ENCODE measurements around the gene FAM13A.
A peak's percentile ranks its signal among the peaks of the same experiment; 100 is the strongest.

Gene FAM13A

DNA sequence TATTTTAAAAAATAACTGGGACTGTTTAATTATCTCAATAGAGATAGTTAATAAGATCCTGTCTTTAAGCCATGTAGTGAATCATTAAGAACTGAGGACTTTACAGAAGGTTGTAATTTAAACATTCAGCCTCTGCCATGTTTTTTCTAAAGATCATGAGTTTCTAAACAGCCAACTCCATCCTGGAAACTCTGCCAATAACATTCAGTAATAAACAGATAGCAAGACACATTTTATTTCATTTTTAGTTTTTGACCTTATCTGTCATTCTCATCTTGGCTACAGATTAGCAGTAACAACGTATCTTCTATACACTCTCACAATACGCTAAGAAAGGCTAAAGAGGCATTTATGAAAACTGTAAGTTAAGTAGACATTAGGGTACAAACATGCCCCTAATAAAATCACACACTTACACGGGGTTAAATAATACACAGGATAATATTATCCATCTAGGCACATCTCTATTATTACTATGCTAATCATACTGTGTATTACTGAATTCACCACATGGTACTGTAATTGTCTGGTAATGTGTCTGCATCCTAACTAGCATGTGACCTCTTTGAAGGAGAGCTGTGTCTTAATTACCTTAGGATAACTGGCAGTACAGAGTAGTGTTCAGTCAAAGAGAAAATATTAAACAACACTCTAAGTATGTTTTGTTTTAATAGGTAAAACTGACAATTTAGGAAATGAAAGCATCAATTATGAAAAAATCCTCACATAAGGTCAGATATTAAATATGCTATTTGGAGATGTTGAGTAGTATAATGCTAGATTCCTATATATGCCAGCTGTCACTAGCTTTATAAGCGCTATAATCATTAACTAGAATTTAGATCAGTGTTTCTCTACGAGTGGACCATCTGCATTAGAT, 236.9 kb downstream of the FAM13A start:
- in situ Hi-C loops (cut with MboI; ENCODE audit: low sequenced_read_pairs, unreplicated experiment), result loop anchor here (10.0 to 25.0 kb wide), 2 partner anchors 205 to 283 kb away; no protein-coding TSS in a partner anchor
- TF ChIP-seq CTCF (IDR thresholded peaks at IDR 0.05; ENCODE audit: borderline replicate concordance, control extremely low read depth, extremely low read depth, insufficient read depth, missing control alignments), result no peak
- no peak for DNase-seq (ENCODE audit: low spot score)

DNA sequence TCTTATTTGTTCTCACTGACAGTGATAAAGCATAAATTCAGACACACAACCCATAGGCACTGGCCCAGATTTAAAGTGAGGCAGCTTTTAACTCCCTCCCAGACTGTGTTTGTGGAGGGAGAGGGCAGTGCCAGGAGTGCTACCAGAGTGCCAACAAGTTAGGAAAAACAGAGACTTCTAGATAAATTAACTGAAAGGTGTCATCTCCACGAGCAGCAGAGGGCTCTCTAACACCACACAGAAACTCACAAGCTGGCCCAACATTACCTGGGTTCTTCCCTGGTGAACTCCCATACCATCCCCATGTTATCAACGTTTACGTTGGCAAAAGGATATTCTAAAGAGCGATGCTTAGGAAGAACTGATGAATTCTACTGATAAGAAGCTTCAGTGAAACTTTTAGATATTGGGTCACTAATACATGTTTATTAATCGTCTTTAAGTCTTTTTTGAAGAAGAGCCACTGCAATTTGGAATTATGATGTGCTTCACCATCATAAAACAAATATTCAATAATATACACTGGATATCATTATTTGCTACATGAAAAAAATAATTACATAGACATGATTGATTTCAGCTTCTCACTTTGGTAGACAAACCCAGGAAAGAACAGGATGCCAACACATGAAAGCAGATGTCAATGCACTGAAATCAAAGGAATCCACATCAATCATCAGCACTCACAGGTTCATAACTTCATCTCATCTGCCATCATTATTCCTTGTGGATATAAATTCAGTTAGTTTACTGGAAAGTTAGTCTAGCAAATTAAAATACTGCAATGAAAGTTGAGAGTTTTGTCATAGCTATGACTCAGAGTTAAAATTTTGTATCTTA, 238.1 kb downstream of the FAM13A start:
- in situ Hi-C loops (cut with MboI; ENCODE audit: low sequenced_read_pairs, unreplicated experiment), result loop anchor here (10.0 to 25.0 kb wide), 2 partner anchors 206 to 282 kb away; no protein-coding TSS in a partner anchor
- peak; percentile 50 for TF ChIP-seq CTCF (IDR thresholded peaks at IDR 0.05; ENCODE audit: borderline replicate concordance, control extremely low read depth, extremely low read depth, insufficient read depth, missing control alignments)
- DNase-seq (ENCODE audit: low spot score), result peak; percentile 8

DNA sequence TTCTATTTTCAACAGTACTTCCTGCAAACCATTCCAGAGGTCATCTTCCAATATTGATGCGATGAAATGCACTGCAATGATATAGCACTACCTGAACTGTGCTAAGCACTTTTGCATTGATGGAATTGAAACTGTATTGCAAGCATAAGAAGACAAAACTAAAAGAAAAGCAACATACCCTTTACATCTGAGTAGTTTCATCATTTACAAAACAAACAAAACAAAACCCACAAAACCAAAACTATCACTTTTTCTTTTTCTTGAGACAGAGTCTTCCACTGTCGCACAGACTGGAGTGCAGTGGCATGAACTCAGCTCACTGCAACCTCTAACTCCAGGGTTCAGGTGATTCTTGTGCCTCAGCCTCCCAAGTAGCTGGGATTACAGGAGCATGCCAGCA, 239.2 kb downstream of the FAM13A start:
- no peak for DNase-seq (ENCODE audit: low spot score)
- no peak for TF ChIP-seq CTCF (IDR thresholded peaks at IDR 0.05; ENCODE audit: borderline replicate concordance, control extremely low read depth, extremely low read depth, insufficient read depth, missing control alignments)
- in situ Hi-C loops (cut with MboI; ENCODE audit: low sequenced_read_pairs, unreplicated experiment), result loop anchor here (10.0 to 25.0 kb wide), 2 partner anchors 207 to 280 kb away; no protein-coding TSS in a partner anchor

DNA sequence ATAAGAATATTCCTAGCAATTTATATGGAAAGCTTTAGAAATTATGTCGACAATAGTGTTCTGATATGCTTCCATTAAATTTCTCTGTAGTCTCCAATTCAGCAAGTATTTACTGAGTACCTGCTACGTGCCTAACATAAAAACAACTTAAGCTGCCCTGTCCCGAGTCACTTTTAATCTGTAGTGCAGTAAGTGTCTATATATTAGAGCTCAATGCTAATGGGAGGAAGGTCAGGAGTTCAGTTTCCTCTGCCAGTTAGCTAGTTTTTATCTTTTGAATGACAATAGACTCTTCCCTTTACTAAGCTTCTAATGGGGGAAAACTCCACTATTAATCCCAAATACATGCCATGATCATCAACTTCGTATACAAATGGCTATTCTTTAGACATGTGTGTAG, 240.6 kb downstream of the FAM13A start:
- DNase-seq (ENCODE audit: low spot score), result no peak
- in situ Hi-C loops (cut with MboI; ENCODE audit: low sequenced_read_pairs, unreplicated experiment), result loop anchor here (10.0 to 25.0 kb wide), 2 partner anchors 208 to 279 kb away; no protein-coding TSS in a partner anchor
- TF ChIP-seq CTCF (IDR thresholded peaks at IDR 0.05; ENCODE audit: borderline replicate concordance, control extremely low read depth, extremely low read depth, insufficient read depth, missing control alignments), result no peak

DNA sequence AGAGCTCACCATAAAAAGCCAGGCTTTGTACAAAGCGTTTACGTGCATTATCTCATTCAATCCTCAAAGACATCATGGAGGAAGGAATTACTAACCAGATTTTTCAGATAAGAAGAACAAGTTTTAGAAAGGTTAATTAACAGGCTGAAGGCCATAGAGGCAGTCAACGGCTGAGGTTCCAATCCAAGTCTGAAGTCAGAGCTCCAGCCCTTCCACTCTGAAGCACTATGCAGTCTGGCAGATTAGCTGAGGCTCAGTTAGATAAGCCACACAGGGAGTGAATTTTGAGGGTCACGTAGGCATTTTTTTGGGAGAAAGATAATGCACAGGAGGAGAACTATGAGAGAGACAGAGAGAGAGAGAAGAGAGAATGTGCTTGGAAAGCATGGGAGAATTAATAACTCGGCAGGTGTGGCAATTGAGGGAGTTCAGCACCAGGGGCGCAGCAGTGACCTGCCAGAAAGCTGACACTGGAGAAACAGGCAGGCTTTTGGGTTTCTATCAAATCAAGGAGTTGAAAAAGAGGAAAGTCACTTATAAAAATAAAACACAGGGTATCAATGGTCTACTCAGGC, 242.9 kb downstream of the FAM13A start:
- no peak for TF ChIP-seq CTCF (IDR thresholded peaks at IDR 0.05; ENCODE audit: borderline replicate concordance, control extremely low read depth, extremely low read depth, insufficient read depth, missing control alignments)
- no peak for DNase-seq (ENCODE audit: low spot score)
- in situ Hi-C loops (cut with MboI; ENCODE audit: low sequenced_read_pairs, unreplicated experiment), result loop anchor here (10.0 to 25.0 kb wide), 2 partner anchors 211 to 277 kb away; no protein-coding TSS in a partner anchor

- DNase-seq (ENCODE audit: low spot score), result no peak
- in situ Hi-C loops (cut with MboI; ENCODE audit: low sequenced_read_pairs, unreplicated experiment), result loop anchor here (10.0 to 25.0 kb wide), 2 partner anchors 212 to 276 kb away; no protein-coding TSS in a partner anchor
- TF ChIP-seq CTCF (IDR thresholded peaks at IDR 0.05; ENCODE audit: borderline replicate concordance, control extremely low read depth, extremely low read depth, insufficient read depth, missing control alignments), result no peak
Observed at GRCh38 chr4:88813013-88813412, 244.0 kb downstream of the FAM13A start.

Data from GM13976 (cell line).